AG09309 (cell line): ENCODE data around the gene ROR1.

ENCODE experiments used
- DNase-seq: peaks from one replicate; pipeline ENCODE4 v3.0.0-alpha.2; 2010; ENCODE audit warnings: low read depth
- H3K4me3 ChIP-seq: 2 replicates; pipeline ENCODE4 v1.5.1; 2011; ENCODE audit warnings: mild to moderate bottlenecking, low read depth, low read length, moderate library complexity; ENCODE audit not compliant: control insufficient read depth
- TF ChIP-seq, protein P1 (sequence below): IDR thresholded peaks from 2 replicates; pipeline ENCODE4 v1.5.1; 2011; ENCODE audit warnings: mild to moderate bottlenecking, low read depth, low read length, inconsistent platforms; ENCODE audit not compliant: insufficient read depth, control insufficient read depth; ENCODE audit errors: missing control alignments

The ROR1 gene

DNA sequence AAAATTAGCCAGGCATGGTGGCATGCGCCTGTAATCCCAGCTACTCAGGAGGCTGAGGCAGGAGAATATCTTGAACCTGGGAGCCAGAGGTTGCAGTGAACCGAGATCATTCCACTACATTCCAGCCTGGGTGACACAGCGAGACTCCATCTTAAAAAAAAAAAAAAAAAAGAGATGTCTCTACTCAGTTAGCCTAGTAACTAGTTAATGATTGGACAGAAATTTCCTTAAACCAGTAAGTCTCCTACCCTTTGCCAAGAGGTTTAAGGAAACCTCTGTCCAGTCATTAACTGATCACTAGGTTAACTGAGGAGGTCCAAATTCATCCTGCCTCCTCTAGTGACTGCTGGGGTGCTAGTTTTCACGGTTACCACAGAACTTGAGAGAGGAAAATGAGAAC, 285.7 kb downstream of the ROR1 start:
- DNase-seq: no peak
- no peak overlapping the region for H3K4me3 ChIP-seq
- TF ChIP-seq, protein P1, sequence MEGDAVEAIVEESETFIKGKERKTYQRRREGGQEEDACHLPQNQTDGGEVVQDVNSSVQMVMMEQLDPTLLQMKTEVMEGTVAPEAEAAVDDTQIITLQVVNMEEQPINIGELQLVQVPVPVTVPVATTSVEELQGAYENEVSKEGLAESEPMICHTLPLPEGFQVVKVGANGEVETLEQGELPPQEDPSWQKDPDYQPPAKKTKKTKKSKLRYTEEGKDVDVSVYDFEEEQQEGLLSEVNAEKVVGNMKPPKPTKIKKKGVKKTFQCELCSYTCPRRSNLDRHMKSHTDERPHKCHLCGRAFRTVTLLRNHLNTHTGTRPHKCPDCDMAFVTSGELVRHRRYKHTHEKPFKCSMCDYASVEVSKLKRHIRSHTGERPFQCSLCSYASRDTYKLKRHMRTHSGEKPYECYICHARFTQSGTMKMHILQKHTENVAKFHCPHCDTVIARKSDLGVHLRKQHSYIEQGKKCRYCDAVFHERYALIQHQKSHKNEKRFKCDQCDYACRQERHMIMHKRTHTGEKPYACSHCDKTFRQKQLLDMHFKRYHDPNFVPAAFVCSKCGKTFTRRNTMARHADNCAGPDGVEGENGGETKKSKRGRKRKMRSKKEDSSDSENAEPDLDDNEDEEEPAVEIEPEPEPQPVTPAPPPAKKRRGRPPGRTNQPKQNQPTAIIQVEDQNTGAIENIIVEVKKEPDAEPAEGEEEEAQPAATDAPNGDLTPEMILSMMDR: no peak

DNA sequence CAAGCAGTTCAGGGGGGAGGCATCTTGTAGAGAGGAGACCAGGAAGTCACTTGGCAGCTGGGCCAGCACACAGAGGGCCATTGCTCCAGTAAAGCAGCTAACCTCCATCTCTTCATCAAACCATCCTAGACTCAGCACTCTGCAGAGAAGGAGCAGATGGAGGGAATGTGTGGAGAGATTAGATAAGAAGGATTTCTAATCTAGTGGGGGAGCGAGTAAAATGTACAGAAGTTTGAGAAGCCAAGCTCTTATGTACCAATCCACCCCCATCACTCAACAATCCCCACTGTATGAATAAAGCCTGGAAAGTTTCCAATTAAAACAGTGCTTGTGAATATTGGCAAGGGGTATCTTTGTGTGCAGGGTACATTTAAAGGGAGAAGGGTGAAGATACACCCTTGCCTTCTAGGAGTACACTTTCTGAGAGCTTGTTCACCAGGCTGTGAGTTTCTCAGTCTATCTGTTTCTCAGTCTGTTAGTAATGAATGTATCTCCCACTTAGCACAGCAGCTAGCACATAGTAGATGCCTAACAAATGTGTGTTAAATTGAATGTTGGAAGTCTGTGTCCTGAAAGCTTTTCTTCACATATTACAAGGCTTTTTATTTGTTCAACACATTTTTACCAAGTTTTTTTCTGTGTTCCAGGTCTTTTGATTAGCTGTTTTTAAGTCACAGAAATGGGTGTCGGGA, 286.9 kb downstream of the ROR1 start:
- TF ChIP-seq, protein P1: no peak
- DNase-seq: no peak
- H3K4me3 ChIP-seq: no peak overlapping the region

DNA sequence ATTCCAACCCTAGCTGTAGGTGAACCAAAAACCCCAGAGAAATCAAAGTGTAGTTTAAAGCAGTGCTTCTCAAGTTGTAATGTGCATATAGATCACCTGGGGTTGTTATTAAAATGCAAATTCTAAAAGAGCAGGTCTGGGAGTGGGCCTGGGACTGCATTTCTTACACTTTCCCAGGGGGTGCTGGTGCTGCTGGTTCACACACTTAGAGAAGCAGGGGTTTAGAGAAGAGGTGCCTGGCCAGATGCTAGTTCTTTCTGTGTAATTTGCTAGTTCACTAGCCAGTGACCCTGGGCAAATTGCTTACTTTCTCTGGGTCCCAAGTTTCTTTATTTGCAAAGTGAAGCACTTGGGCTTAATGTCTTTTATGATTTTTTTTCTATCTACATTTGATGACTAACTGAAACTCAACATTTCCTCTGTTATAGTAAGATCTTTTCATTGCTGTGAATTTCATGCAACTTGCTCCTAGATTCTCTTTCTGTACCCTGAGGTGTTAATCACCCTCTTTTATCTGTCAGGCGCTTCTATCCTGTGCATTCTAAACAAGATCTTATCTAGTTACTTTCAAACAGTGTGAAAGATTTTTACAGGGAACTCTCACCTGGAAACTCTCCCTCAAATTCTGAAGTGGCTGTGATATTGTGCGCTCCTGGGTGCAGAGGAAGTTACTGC, 287.8 kb downstream of the ROR1 start:
- TF ChIP-seq, protein P1: no peak
- no peak for DNase-seq
- H3K4me3 ChIP-seq: no peak overlapping the region

DNA sequence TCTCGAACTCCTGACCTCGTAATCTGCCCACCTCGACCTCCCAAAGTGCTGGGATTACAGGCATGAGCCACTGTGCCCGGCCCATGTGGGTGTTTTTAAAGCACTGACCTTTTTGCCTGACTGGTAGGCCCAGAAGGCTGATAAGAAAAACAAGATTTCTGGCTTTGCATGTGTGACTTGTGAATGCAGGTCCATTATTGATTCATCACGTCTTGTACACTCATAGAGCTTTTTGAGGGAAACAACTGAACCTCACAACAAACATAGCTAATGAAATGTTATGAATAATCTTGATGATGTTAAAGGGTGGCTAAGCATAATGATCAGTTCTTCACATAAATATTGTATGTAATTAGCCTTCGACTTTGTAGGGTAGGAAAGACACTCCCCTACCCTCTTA, 288.7 kb downstream of the ROR1 start:
- TF ChIP-seq, protein P1: no peak
- no peak overlapping the region for H3K4me3 ChIP-seq
- no peak for DNase-seq

DNA sequence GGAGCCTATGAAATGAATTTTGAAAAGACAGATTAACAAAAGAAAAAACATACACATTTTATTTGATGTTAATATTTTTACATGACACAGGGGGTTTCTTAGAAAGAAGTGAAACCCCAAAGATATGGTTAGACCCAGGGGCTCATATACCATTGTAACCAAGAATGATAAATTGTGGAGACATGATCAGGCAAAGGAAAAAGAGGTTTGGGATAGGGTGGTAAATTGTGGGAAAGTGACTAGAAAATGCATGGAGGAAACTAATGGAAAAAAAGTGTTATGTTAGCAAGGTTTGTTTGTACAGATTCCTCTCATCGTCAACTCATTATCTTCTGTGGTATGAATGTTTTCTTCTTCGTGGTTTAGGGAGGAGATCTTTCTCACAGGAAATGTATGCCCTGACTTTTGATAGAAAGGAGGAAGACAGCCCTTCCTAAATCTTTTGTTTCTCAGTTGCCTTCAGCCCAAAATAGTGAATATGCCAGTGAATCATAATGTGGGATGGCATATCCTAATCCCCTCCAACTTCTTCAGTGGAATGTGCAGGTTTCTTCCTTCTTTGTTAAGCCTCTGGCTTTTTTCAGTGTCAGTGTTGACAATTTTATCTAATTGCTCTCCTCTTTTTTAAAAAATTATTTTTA, 289.2 kb downstream of the ROR1 start:
- TF ChIP-seq, protein P1: no peak
- no peak for DNase-seq
- no peak overlapping the region for H3K4me3 ChIP-seq

DNA sequence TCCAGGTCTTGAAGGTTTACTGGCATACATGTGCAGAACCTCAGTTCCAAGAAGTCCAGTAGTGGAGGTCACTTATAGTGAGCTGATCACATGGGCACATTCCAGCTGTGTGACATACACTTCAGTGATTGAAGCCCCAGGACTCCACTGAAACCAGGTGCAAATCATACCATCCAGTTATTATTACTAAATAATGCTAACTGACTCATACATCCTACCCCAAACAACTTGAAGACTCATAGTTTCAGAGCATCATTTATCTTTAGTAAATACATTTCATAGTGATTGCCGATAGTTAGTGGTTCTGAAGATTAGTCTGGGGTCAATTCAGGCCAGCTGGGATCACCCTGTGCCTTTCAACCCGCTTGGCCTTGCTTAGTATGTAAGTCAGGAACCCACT, 291.8 kb downstream of the ROR1 start:
- TF ChIP-seq, protein P1: no peak
- no peak overlapping the region for H3K4me3 ChIP-seq
- no peak for DNase-seq
